Stimulated activated CD8-positive, alpha-beta memory T cell treated with anti-CD3 and anti-CD28 coated beads, Interleukin-15, amount 100 ng/mL, for 24 hours (primary cell): Measurements from ENCODE around the gene CARD10.

ENCODE experiments used
- DNase-seq: peaks from one replicate; pipeline ENCODE4 v3.0.0-alpha.2; 2020; ENCODE audit warnings: low read depth

Gene CARD10

DNA sequence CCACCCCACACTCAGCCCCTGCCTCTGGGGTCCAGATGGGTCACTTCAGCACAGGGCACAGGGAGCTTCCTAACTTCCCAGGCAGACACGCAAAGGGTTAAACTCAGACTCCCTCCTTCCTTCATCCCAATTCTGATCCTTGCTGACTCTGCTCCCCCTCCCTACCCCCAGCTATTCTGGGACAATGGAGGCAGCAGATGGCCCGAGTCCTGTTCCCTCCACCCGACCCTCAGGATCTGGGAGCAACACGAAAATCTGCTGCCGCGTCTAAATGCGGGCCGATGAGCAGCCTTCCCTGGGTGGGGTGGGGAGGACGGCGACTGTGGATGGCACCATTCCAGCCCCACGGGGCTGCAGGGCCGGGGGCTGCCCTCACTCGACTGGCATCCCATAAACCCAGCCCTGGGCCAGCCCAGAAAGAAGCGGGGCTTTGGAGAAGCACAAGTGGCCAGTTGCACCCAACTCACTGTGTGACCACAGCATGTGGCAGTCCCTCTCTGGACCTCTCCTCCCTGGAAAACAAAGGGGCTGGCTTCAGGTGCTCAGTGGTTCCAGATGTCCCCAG lies 51.7 kb downstream of the CARD10 start:
- DNase-seq: no peak

DNA sequence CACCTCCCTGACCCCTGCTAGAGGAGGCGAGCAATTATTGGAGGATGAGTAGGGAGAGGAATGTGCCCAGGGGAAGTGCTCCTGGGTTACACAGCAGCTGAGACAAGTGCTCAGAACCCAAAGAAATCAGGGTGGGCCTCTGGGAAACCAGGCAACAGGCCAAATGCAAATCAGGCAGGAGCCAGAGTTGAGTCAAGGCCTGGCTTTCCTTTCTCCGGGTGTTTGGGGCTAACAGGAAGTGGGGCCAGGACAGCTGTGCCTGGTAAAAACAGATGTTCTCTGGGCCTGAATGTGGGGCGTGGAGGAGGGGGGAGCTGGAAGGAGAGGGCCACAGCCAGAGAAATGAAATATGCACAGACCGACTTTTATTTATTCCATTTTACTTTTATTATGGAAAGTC lies 55.0 kb downstream of the CARD10 start:
- DNase-seq: no peak

DNA sequence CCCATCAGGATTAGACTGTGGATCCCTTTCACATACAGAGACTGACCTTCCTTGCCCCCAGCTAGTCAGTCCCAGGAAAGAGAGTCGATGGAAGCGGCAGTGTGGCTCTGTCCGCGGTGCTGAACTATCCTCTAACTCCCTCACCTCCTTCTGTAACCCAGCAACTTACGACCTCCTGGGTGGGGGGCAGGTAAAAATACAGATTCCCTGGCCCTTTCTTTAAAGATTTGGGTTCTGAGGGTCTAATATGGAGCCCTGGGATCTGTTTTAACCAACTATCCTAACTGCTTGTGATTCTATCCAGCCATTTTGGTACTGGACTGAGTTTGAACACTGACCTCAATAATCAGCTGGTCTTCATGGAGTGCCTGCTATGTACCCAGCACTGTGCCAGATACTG lies 56.2 kb downstream of the CARD10 start:
- no peak for DNase-seq

DNA sequence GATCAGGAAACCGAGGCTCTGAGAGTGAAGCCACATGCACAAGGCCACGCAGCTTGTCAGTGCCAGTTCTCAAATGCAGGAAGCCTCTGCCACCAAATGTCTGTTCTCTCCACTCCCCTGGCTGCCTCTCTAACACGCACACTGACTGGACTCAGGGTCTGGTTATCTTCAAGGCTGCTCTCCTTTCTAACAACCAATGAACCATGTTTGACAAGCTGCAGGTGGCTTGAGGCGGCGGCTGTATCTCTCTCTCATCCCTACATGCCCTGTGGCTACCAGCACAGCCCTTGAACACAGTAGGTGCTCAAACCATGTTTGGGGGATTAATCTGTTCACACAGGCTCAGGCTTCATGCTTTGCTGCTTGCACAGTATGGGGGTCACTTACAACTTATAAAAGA lies 56.8 kb downstream of the CARD10 start:
- DNase-seq: no peak

GRCh38 chr22:37461961-37462360 lies 57.3 kb downstream of the CARD10 start:
- no peak for DNase-seq

DNA sequence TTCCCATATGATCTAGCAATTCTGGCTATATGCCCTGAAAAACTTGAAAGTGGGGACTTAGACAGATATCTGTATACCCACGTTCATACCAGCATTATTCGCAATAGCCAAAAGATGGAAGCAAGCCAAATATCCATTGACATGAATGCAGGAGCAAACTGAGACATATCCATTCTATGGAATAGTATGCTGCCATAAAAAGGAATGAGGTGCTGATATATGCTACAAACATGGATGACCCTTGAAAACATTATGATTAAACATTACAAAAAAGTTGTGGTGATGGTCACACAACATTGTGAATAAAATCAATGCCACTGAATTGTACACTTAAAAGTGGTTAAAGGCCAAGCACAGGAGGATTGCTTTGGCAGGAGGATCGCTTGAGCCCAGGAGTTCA lies 58.5 kb downstream of the CARD10 start:
- DNase-seq: no peak

DNA sequence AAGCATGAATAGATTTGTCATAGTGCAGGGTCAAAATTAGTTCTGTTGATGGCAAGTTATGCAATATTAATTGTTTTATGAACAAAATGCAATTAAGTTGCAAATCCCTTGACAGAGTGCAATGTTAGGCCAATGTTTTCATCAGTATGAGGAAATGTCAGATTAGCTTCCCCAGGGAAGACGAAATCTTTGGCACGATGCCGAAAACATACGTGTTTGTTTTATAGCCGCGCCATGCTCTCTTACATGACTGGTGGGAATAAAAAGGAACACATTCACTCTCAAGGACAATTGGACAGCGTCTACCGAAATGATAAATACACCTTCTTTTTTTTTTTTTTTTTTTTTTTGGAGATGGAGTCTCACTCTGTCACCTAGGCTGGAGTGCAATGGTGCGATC lies 60.0 kb downstream of the CARD10 start:
- DNase-seq: no peak

GRCh38 chr22:37457093-37457893 lies 61.9 kb downstream of the CARD10 start:
- peak; percentile 73 for DNase-seq

DNA sequence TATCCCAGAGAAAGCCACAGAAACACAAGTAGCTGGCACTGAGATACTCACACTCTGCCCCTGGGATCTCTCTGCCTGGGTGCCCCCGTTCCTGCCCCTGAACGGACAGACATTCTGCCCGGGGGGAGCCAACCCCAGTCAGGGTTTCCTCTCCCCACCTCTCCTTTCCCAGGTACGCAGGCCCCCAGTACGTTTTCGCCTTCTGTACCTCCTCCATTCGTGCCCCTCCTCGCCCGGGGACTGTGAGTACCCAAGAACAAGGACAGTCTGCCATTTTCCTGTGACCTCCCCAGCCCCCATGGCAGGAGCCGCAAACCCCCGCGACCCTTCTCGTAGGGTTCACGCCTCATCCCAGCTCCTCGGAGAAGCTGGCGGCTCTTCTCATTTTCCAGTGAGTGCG lies 62.9 kb downstream of the CARD10 start:
- DNase-seq: no peak

DNA sequence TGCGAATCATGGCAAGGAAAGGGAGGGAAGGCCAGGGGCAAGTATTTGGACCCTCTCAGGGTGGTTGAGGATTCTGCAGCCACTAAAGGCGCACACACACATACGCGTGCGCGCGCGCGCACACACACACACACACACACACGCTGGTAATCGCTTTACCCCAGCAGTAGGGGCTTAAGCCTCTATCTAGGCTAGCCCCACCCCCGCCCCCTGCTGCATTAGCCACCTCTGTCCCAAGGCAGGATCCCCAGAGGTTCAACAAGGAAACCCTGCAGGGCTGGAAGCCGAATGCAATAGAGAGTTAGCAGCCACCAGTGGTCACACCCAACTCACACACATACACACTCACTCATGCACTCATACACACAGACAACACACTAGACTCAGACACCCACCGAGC lies 63.3 kb downstream of the CARD10 start:
- no peak for DNase-seq

DNA sequence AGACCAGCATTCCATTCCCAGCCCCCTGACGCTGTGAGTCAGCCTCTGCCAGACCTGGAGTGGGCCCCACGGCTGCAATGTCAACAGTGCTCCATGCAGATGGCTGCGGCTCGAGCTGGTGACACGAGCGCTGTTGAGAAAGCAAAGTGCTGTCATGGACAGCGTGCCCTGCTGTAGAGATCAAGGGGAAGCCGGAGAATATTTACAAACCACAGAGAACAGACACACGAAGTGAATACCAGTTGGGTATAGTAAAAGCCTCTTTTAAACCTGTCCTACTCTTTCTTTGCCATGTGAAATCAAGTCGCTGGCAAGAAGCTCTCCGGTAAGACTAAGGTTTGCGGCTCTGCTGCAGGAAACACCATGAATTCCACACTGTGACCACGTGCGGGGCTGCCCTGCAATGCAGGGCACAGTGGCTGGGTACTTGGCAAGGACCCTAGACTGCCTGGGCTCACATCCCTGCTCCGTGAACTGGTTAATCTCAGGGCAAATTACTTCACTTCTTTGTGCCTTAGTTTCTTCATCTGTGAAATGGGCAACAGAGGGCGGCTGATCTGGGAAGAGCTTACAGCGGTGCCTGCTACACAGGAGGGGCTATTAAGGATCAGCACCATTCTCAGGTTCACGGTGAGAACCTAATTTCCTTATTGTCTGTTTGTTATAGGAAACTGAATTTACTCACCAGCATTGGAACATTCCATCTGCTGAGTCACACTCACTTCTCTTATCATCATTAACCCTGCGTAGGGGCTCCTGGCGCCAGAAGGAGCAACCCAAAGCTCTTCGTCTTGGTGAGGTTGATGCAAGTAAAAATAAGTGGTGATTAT lies 64.1 kb downstream of the CARD10 start:
- DNase-seq: no peak

DNA sequence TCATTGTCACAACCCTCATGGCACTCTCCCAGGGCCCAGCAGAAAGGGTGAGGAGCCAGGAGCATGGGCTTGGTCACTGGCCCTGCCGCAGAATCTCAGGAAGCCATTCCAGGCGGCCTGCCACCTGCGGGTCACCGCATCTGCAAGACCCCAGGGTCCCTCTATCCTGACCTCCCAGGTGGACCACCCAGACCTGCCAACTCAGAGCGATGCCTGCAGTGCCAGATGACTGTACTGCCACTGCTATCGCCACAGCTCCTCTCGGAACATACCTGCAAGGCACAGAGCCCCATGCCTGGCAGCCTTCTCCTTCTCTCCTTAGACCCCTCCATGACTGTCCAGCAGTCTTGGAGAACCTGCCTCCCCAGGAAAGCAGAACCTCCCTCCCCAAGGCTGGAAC lies 65.5 kb downstream of the CARD10 start:
- no peak for DNase-seq

GRCh38 chr22:37451218-37451617 lies 68.0 kb downstream of the CARD10 start:
- no peak for DNase-seq

GRCh38 chr22:37449331-37450001 lies 69.7 kb downstream of the CARD10 start:
- no peak for DNase-seq

- DNase-seq: no peak
Measured at GRCh38 chr22:37448516-37449127, 70.6 kb downstream of the CARD10 start.

DNA sequence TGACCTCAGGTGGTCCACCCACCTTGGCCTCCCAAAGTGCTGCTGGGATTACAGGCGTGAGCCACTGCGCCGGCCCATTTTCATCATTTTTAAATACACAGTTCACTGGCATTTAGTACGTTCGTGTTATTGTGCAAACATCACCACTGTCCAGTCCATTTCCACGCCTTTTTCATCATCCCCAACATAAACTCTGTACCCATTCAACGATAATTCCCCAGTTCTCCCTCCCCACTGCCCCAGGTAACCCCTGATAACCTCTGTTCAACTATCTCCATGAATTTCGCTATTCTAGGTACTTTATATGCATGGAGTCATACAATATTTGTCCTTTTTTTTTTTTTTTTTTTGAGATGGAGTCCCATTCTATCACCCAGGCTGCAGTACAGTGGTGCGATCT lies 73.7 kb downstream of the CARD10 start:
- DNase-seq: no peak

- no peak for DNase-seq
Measured at GRCh38 chr22:37443977-37444376, 75.2 kb downstream of the CARD10 start.

DNA sequence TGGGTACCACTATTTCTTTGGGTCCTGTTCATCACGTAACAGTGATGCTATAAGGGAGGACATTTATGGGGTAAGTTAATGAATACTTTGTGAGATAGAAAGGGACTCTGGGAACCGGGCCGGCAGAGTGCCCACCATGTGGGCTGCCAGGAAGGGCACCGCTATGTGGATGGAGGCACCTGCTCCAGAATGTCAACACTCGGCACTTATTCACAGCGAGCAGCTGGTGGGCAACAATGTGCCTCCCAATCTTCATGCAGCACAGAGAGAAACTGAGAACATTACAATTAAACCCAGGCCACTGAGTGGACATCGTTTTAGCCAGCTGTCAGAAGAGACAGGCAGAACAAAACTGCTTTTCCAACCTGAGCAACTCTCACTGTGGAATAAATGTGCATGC lies 76.1 kb downstream of the CARD10 start:
- DNase-seq: no peak

GRCh38 chr22:37442537-37442936 lies 76.7 kb downstream of the CARD10 start:
- DNase-seq: no peak

- no peak for DNase-seq
Measured at GRCh38 chr22:37442135-37442534, 77.1 kb downstream of the CARD10 start.

DNA sequence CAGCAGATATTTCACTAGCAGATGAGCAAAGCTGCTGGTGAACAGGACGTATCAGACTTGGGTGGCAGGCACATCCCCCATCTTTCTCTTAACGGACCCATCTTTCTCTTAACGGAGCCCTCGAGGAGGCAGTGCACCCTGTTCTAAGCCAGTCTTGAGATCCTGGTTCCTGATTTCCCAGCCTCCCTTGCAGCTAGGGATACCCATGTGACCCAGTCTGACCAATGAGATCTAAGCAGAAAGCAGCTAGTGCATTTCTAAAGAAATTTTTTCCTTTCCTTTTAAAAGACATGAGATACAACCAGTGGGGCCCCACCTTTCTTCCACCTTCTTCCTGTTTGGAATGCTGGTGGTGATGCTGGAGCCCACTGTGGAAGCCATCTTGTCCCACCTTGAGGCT lies 78.3 kb downstream of the CARD10 start:
- DNase-seq: no peak
